GM19193 (cell line): Measurements from ENCODE around the gene RPS6KB1.

Experiments
- POLR2A ChIP-seq: IDR thresholded peaks from 4 replicates; pipeline ENCODE4 v1.6.1; 2011; ENCODE audit not compliant: insufficient read depth, insufficient read length; ENCODE audit errors: extremely low read depth

RPS6KB1 gene

GRCh38 chr17:59914274-59914854 is 21.4 kb downstream of the RPS6KB1 start:
- no peak for TF ChIP-seq POLR2A

- no peak for TF ChIP-seq POLR2A
These were observed 23.5 kb downstream of the RPS6KB1 start for GRCh38 chr17:59916446-59916845.

- TF ChIP-seq POLR2A: no peak
These were observed 48.2 kb downstream of the RPS6KB1 start for GRCh38 chr17:59941131-59941530.

- no peak for TF ChIP-seq POLR2A
These were observed 57.1 kb downstream of the RPS6KB1 start for GRCh38 chr17:59950049-59950448.

- TF ChIP-seq POLR2A: no peak
These were observed 61.9 kb downstream of the RPS6KB1 start for GRCh38 chr17:59954856-59955255.

GRCh38 chr17:59962739-59963318 is 69.9 kb downstream of the RPS6KB1 start:
- no peak for TF ChIP-seq POLR2A

GRCh38 chr17:59963738-59964481 is 71.0 kb downstream of the RPS6KB1 start:
- TF ChIP-seq POLR2A: no peak

GRCh38 chr17:59964482-59965328 is 71.8 kb downstream of the RPS6KB1 start, which contains the start of gene RNFT1:
Gene RNFT1, minus strand, starts transcription at chr17:59964740. Its CDS starts 77 bp downstream, at chr17:59964663.
- TF ChIP-seq POLR2A: peak; percentile 55

- no peak for TF ChIP-seq POLR2A
These were observed 79.9 kb downstream of the RPS6KB1 start for GRCh38 chr17:59972778-59973177.
